CD4-positive, alpha-beta T cell treated with Interleukin-17A for 4 hours (primary cell): ENCODE data around the gene LIN9.
A peak's percentile ranks its signal among the peaks of the same experiment; 100 is the strongest.
"Not testable (repeated sequence)": the region's sequence is repeated elsewhere in the genome, so short reads cannot be mapped to it uniquely, and the experiment has no call there.

Source experiments
- DNase-seq: peaks from one replicate; pipeline ENCODE4 v3.0.0-alpha.2; 2020; ENCODE audit warnings: mixed read lengths

LIN9 gene

GRCh38 chr1:226318471-226318870 lies 9.5 kb upstream of the LIN9 start:
- no peak for DNase-seq

- DNase-seq, result no peak
Measured at GRCh38 chr1:226314055-226314454, 5.1 kb upstream of the LIN9 start.

DNA sequence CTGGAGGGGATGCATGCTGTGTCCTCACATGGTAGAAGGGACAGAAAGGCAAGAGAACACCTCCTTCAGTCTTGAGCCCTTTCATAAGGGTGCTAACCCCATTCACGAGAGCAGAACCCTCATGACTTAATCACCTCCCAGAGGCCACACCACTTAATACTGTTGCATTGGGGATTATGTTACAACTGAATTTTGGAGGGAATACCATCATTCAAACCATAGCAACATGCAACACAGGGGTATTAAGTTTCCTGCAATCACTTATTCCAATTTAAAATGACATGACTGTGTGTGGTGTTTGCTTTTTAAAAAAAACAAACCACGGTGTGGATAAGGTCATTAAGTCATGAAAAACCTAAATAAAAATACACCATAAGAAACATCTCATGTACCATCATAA lies 3.1 kb upstream of the LIN9 start:
- DNase-seq, result no peak

- DNase-seq, result no peak
Measured at GRCh38 chr1:226311376-226311775, 2.4 kb upstream of the LIN9 start.

- no peak for DNase-seq
Measured at GRCh38 chr1:226310637-226311195, 1.8 kb upstream of the LIN9 start.

GRCh38 chr1:226310245-226310540 lies 1.2 kb upstream of the LIN9 start:
- no peak for DNase-seq

DNA sequence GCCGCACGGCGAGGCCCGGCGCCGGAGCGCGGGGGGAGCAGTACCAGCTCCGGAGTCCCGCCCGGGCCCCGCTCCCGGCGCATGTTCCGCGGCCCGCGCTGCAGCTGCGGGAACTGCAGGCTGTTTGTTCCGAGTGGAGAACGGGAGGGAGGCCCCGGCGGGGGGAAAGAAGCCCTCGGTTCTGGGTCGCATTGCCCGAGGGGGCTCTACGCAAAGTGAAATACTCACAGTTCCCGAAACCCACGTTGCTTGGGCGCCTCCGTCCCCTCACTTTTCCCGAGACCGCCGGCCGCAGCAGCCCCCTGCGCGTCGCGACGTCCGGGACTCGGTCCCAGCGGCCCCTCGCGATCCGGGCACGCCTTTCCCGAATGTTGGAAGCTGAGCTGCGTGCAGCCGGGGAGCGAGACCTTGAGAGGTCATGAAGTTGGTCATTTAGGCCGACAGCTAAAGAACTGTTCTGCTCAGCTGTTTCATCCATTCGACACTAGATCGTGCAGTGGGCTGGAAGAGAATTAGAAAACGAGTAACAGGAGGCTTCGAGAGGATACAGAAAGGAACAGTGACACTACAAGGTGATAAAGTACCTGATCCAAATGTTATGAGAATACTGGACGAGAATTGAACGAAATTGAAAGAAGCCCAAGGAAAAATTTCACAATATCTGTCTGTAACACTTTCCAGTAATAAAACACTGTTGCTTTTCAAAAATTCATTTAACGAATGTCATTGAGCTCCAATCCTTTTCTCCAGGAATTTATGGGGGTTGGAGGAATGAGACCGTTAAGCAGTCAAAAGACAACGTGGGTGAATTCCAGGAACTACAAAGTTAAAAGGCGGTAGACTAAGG lies 657 bp upstream of the LIN9 start:
- no peak for DNase-seq

DNA sequence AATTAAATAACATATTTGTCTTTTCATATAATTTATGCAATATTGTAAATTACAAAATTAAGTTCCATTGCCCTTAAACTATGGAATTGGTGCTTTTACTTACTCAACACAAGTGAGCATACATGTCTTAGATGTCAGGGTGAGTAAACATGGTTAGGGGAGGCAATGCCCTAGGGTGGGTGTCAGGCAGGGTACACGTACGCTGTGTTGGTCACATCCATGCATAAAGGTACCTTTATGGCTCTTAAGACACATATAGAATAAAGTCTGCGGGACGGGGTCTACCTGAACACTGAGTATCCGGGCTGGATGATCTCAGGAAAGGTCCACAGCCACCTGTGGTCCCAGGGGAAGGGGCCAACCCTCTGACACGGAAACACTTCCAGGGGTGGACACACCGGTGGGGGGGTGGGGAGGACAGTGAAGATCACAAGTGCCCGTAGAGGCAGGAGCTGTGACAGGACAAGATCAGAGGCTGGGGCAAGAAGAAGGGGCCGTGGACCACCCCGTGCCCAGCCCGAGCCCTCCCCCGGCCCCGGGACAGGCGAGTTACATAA lies 720 bp downstream of the LIN9 start:
- DNase-seq, result peak; percentile 38

- DNase-seq, result no peak
Measured at GRCh38 chr1:226306425-226306824, 2.5 kb downstream of the LIN9 start.

- DNase-seq, result no peak
Measured at GRCh38 chr1:226305184-226305583, 3.8 kb downstream of the LIN9 start.

DNA sequence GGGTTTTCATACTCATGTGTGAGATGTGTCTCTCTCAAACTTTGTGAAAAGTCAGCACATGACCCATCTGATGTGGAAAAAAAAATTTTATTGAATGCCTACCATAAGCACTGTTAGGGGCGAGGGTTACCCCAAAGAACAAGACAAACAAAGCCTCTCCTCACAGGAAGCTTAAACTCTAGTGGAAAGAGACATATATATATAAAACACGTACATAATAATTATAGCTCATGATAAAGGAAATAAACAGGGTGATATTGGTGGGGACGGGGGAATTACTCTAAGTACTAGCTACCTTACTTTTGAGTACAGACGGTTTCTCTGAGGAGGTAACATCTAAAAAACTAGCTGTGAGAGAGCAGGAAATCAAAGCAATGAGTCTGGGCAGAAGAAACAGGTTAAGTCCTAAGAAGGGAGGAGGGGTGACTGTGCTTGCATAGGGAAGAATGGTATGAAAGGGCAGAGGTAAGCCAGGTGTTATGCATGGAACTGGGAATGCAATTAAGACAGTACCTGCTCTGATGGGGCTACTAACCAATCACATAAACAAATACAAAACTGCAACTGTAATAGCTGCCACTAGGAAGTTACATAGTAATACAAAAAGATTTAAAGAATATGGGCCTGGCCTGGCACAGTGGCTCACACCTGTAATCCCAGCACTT lies 4.5 kb downstream of the LIN9 start:
- no peak for DNase-seq

- DNase-seq, result no peak
Measured at GRCh38 chr1:226302731-226303130, 6.2 kb downstream of the LIN9 start.

DNA sequence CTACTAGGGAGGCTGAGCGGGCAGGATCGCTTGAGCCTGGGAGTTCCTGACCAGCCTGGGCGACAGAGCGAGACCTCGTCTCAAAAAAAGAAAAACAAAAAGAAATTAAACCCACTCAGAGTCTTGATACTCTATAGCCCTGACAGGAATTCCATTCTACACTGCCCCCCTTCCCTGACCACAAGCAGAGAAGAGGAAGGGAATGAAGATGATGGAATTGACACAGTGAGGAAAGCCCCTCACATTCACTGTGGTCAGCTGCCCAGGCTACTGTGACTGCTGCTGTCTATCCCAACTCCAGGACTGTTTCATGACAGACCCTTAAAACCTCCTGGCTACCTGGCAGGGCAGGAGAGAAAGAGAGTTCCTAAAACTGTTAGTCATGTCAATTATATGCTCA lies 12.1 kb downstream of the LIN9 start:
- no peak for DNase-seq

DNA sequence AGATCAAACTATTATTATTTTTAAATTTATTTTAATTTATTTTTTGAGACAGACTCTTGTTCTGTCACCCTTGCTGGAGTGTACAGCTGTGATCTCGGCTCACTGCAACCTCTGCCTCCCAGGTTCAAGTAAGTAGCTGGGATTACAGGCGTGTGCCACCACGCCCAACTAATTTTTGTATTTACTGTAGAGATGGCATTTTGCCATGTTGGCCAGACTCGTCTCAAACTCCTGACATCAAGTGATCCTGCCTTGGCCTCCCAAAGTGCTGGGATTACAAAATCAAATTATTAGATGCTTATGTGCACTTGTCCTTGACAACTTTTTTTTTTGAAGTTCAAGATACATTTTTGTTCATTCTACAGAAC lies 15.4 kb downstream of the LIN9 start:
- no peak for DNase-seq

DNA sequence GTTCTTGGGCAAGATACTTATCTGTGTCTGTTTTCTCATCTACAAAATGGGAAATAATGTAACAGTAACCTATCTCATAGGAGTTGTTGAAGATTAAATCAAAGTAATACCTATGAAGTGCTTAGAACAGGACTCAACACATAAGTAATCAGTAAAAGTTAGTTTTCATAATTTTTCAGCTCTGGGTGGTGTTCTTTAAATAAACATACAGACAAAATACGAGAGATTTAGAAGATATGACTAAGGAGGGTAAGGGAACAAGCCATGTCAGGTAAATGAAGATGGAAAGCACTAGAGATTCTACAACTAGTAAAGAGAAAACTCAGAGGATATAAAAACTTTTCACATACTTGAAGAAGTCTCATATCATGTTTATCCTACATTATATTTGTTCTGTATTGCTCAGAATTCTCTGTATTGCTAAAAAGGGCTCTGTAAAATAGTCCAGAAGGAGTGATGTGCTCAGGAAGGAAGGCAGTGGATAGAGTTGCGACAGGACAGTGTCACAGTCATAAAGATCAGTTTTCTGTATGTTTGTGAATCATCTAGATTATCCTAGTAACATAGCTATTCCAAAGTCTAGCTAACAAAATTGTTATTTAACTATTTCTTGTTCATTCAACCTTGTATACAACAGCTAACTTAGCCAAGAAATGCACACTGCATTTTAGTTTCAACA lies 16.0 kb downstream of the LIN9 start:
- no peak for DNase-seq

GRCh38 chr1:226287587-226287986 lies 21.4 kb downstream of the LIN9 start:
- DNase-seq, result no peak

- no peak for DNase-seq
Measured at GRCh38 chr1:226281058-226281457, 27.9 kb downstream of the LIN9 start.

GRCh38 chr1:226279498-226279897 lies 29.5 kb downstream of the LIN9 start:
- DNase-seq, result no peak

DNA sequence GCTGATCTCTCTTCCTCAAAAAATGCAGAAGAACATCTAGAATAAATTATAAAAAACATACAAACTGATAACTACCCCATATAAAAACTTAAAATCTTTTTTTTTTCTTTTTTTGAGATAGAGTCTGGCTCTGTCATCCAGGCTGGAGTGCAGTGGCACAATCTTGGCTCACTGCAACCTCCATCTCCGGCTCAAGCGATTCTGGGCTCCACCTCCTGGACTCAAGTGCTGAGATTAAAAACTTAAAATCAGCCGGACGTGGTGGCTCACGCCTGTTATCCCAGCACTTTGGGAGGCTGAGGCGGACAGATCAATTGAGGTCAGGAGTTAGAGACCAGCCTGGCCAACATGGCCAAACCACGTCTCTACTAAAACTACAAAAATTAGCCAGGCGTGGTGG lies 31.1 kb downstream of the LIN9 start:
- DNase-seq, result no peak

DNA sequence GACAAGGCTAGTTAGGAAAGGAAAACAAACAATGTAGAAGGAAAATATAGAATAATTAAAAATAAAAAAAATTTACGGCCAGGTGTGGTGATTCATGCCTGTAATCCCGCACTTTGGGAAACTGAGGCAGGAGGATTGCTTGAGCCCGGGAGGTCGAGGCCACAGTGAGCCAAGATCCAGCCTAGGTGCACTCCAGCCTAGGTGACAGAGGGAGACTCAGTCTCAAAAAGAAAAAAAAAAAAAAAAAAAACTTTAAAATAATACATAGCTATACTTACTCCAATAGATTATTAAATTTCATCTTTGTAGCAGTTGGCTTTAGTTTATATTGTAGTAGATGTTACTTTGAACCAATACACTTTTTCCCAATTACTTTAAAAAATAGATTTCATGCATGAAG lies 32.0 kb downstream of the LIN9 start:
- no peak for DNase-seq

GRCh38 chr1:226276077-226276682 lies 32.8 kb downstream of the LIN9 start:
- DNase-seq, result no peak

GRCh38 chr1:226274138-226274537 lies 34.8 kb downstream of the LIN9 start:
- no peak for DNase-seq

GRCh38 chr1:226272233-226272902 lies 36.6 kb downstream of the LIN9 start:
- not testable (repeated sequence) for DNase-seq
